NCI-H128 (cell line): Measurements from ENCODE around the gene ERN1.

Source experiments
- DNase-seq: peaks from one replicate; lab custom pipeline; 2025; ENCODE audit not compliant: unreplicated experiment; lab: John Stamatoyannopoulos, UW

The ERN1 gene

GRCh38 chr17:63991611-63992010 is 138.3 kb downstream of the ERN1 start:
- no peak for DNase-seq

GRCh38 chr17:63989622-63990345 is 140.2 kb downstream of the ERN1 start:
- no peak for DNase-seq
